Putamen (tissue), 1 donor: ENCODE data around the gene LIG1.
"Not testable (repeated sequence)": the region's sequence is repeated elsewhere in the genome, so short reads cannot be mapped to it uniquely, and the experiment has no call there.

Source experiments
- DNase-seq: peaks from one replicate; pipeline ENCODE4 v3.0.0-alpha.2; 2016; ENCODE audit warnings: low spot score

LIG1 gene

DNA sequence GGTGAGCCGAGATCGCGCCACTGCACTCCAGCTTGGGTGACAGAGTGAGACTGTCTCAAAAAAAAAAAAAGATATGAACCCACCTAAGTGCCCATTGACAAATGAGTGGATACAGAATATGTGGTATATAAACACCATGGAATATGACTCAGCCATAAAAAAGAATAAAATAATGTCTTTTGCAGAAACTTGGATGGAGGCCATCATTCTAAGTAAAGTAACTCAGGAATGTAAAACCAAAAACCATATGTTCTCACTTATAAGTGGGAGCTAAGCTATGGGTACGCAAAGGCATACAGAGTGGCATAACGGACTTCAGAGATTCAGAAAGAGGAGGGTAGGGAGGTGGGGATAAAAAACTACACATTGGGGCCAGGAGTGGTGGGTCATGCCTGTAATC lies 89.0 kb downstream of the LIG1 start:
- DNase-seq, result no peak

DNA sequence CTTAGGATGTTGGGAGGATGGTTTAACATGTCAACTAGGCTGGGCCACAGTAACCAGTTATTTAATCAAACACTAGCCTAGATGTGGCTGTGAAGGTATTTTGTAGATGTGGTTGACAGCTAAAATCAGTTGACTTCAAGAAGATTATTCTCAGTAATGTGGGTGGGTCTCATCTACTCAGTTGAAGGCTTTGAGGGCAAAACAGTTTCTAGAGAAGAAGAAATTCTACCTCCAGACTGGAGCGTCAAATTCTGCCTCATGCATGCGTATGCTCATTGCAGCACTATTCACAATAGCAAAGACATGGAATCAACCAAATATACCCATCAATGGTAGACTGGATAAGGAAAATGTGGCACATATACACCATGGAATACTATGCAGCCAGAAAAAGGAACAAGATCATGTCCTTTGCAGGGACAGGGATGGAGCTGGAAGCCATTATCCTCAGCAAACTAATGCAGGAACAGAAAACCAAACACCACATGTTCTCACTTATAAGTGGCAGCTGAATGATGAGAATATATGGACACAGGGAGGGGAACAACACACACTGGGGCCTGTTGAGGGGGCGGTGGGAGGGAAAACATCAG lies 99.9 kb downstream of the LIG1 start:
- not testable (repeated sequence) for DNase-seq

DNA sequence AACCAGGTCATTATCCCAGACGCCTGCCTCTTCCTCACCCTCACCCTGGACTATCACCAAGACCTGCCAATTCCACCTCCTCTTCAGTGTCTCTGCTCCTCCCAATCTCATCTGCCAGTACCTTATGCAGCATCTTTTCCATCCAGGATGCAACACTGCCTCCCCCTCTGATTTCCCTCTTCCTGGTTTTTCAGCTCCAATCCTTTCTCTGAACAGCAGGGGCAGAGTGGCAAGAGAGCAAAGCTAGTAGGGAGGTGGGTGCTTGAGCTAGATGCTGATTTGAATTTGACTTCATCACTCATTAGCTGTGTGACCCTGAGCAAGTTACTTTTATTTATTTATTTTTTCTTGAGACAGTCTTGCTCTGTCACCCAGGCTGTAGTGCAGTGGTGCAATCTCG lies 100.7 kb downstream of the LIG1 start:
- no peak for DNase-seq
